CD14-positive monocyte (primary cell): ENCODE data around the gene UNC119B. TPM values are rescaled to one million over a fixed set of nuclear protein-coding genes. Genes with fewer than 3 reads are reported as not detected.

ENCODE experiments used
- DNase-seq, 3 donors: peaks; one replicate each; pipeline ENCODE4 v3.0.0-alpha.2; 2011 to 2022
- H2AFZ ChIP-seq: 2 replicates; pipeline ENCODE4 v1.6.0; 2012; ENCODE audit warnings: mild to moderate bottlenecking, low read depth, low read length, inconsistent platforms; ENCODE audit not compliant: insufficient read depth, poor library complexity, severe bottlenecking
- H3K27ac ChIP-seq, 2 donors: 1 replicate in 1 of 2; 2 replicates in 1 of 2; pipeline ENCODE4 v1.5.1; 2012 to 2013; ENCODE audit warnings: low read length in 2 of 2, control low read depth in 1 of 2, inconsistent platforms in 1 of 2, low read depth in 1 of 2, mild to moderate bottlenecking in 1 of 2
- H3K27me3 ChIP-seq, 2 donors: one replicate each; pipeline versions ENCODE4 v1.6.0 to v1.6.1; 2011 to 2013; ENCODE audit warnings: low read length in 2 of 2; ENCODE audit not compliant: control insufficient read depth in 2 of 2, insufficient read depth in 2 of 2
- H3K36me3 ChIP-seq, 2 donors: replicated peaks in 1 of 2; 1 replicate in 1 of 2; 2 replicates in 1 of 2; pipeline versions ENCODE4 v1.5.1 to v1.6.1; 2012 to 2013; ENCODE audit warnings: low read length in 2 of 2, control low read depth in 1 of 2, inconsistent platforms in 1 of 2, mild to moderate bottlenecking in 1 of 2; ENCODE audit not compliant: insufficient read depth in 2 of 2, control insufficient read depth in 1 of 2
- H3K4me1 ChIP-seq, 2 donors: 1 replicate in 1 of 2; 2 replicates in 1 of 2; pipeline versions ENCODE4 v1.5.1 to v1.6.1; 2012 to 2013; ENCODE audit warnings: low read length in 2 of 2, control low read depth in 1 of 2, inconsistent platforms in 1 of 2, mild to moderate bottlenecking in 1 of 2, moderate library complexity in 1 of 2; ENCODE audit not compliant: insufficient read depth in 2 of 2, control insufficient read depth in 1 of 2
- H3K4me2 ChIP-seq: replicated peaks from 2 replicates; pipeline ENCODE3; 2012; ENCODE audit warnings: low read length, moderate library complexity, mild to moderate bottlenecking; ENCODE audit not compliant: poor library complexity, severe bottlenecking; ENCODE audit errors: extremely low read depth
- H3K4me3 ChIP-seq, 3 experiments: fragments of 200-600 bp in 1 of 3; sonication (generic) in 1 of 3; replicated peaks in 1 of 3; 1 replicate in 2 of 3; 2 replicates in 1 of 3; pipeline ENCODE4 v1.5.1; 2011 to 2013; ENCODE audit warnings: low read length in 3 of 3, mild to moderate bottlenecking in 3 of 3, control low read depth in 2 of 3, low read depth in 2 of 3, inconsistent platforms in 1 of 3, moderate library complexity in 1 of 3
- H3K79me2 ChIP-seq: 2 replicates; pipeline ENCODE4 v1.6.0; 2012; ENCODE audit warnings: mild to moderate bottlenecking, control low read depth, inconsistent platforms, low read length, moderate library complexity; ENCODE audit not compliant: insufficient read depth
- H3K9ac ChIP-seq: 2 replicates; pipeline ENCODE4 v1.6.0; 2017; ENCODE audit warnings: low read length, mild to moderate bottlenecking; ENCODE audit not compliant: insufficient read depth, poor library complexity, severe bottlenecking
- H3K9me3 ChIP-seq, 2 donors: replicated peaks in 1 of 2; 1 replicate in 1 of 2; 2 replicates in 1 of 2; pipeline versions ENCODE4 v1.5.1 to v1.6.1; 2012 to 2013; ENCODE audit warnings: low read length in 2 of 2, control low read depth in 1 of 2; ENCODE audit not compliant: control insufficient read depth in 1 of 2, insufficient read depth in 1 of 2
- H4K20me1 ChIP-seq: 2 replicates; pipeline ENCODE4 v1.6.0; 2012; ENCODE audit warnings: mild to moderate bottlenecking, low read length, control low read depth, moderate library complexity; ENCODE audit not compliant: insufficient read depth
- H3K27ac Mint-ChIP-seq, 7 donors: one replicate each; pipeline ENCODE4 v1.8.0; 2020; ENCODE audit warnings: mild to moderate bottlenecking in 7 of 7, mixed read lengths in 7 of 7, moderate library complexity in 6 of 7, inconsistent platforms in 2 of 7
- H3K27me3 Mint-ChIP-seq, 3 donors: one replicate each; pipeline ENCODE4 v1.8.0; 2021 to 2022; ENCODE audit warnings: low read depth in 3 of 3, mild to moderate bottlenecking in 3 of 3, mixed read lengths in 3 of 3, moderate library complexity in 3 of 3, inconsistent platforms in 1 of 3
- H3K36me3 Mint-ChIP-seq, 2 donors: one replicate each; pipeline ENCODE4 v1.8.0; 2020; ENCODE audit warnings: mixed read lengths in 2 of 2, inconsistent platforms in 1 of 2, mild to moderate bottlenecking in 1 of 2
- H3K4me1 Mint-ChIP-seq: one replicate; pipeline ENCODE4 v1.8.0; 2020; ENCODE audit warnings: mild to moderate bottlenecking, mixed read lengths
- H3K4me3 Mint-ChIP-seq, 2 donors: one replicate each; pipeline ENCODE4 v1.8.0; 2020; ENCODE audit warnings: mild to moderate bottlenecking in 2 of 2, mixed read lengths in 2 of 2, moderate library complexity in 1 of 2
- H3K9me3 Mint-ChIP-seq, 7 donors: one replicate each; pipeline ENCODE4 v1.8.0; 2020 to 2022; ENCODE audit warnings: mixed read lengths in 7 of 7, mild to moderate bottlenecking in 6 of 7, moderate library complexity in 6 of 7, inconsistent platforms in 2 of 7
- WGBS: methylation state at CpG from one replicate; pipeline ENCODE4 v1.1.5; 2013; ENCODE audit warnings: missing lambda C conversion rate; ENCODE audit not compliant: insufficient coverage; 5-methylcytosine and 5-hydroxymethylcytosine counted together
- intact Hi-C, 2 donors: fragments of 100-400 bp; cut with micrococcal nuclease; formaldehyde crosslinking; loops; one replicate each; pipeline versions ENCODE4 v1.15.0 to v1.15.1; 2023
- polyA plus RNA-seq, 3 donors: library from polyadenylated mRNA; depleted of rRNA in 1 of 3; unstranded in 2 of 3; stranded (reverse) in 1 of 3; fragments of 300-500 nt in 2 of 3; fragments of >200 nt in 1 of 3; fragmentation: Illumina TruSeq in 2 of 3; gene quantifications; 1 replicate in 2 of 3; 2 replicates in 1 of 3; pipeline ENCODE4 v1.2.3, GENCODE V29; 2012 to 2021
- TF ChIP-seq, protein P1 (sequence below): fragments of 200-600 bp; IDR thresholded peaks from one replicate; pipeline ENCODE4 v1.8.0; 2022; ENCODE audit warnings: antibody characterized with exemption, mild to moderate bottlenecking

The UNC119B gene
- polyA plus RNA-seq, 3 donors: 1.1 to 9.1 (median 2.1) TPM

DNA sequence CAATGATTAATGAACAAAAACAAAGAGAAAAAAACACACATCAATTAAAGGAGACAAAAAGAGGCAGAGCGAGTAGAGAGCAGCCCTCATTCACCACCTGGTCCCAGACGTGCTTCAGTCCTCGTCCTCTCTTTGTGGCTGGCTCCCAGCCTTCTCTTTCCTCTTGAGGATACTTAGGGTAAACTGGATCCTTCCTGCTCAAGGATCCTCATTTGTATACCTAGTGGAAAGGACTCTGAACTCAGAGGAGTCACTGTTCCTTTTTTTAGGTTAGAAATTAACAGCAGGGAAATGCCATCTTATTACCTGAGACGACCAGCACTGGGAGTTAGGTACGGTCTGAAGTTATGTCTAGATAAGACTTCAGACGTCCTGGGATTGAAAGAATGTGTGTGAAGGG, 13.6 kb upstream of the UNC119B start:
- H3K27ac Mint-ChIP-seq: peak overlapping the region in 3 of 7 donors; percentile 44 to 58 (median 44)
- 100% methylated on average over 3 of the region's 6 CpGs for WGBS
- H3K9me3 Mint-ChIP-seq: no peaks in the 10 kb centered on the region
- H3K4me1 Mint-ChIP-seq: peaks cover 32% of the 10 kb centered on the region
- peaks cover 71 to 83% of the 10 kb centered on the region in 2 donors for H3K36me3 Mint-ChIP-seq
- no peak for DNase-seq
- intact Hi-C loops: no loop called here
- Histone ChIP-seq H4K20me1 (peaks cover 23% of the 10 kb centered on the region), H3K27me3 (no peaks in the 10 kb centered on the region), H2AFZ (no peak overlapping the region), H3K36me3 (peaks cover 57 to 77% of the 10 kb centered on the region in 2 donors), H3K79me2 (peaks cover 52% of the 10 kb centered on the region), H3K27ac (peak overlapping the region in 1 of 2 donors; percentile 86), H3K4me1 (peaks cover 21 to 34% of the 10 kb centered on the region in 2 donors), H3K9ac (no peak overlapping the region), H3K4me3 (no peak overlapping the region), H3K4me2 (no peak overlapping the region), H3K9me3 (no peaks in the 10 kb centered on the region)
- no peak overlapping the region for H3K4me3 Mint-ChIP-seq
- TF ChIP-seq, protein P1, sequence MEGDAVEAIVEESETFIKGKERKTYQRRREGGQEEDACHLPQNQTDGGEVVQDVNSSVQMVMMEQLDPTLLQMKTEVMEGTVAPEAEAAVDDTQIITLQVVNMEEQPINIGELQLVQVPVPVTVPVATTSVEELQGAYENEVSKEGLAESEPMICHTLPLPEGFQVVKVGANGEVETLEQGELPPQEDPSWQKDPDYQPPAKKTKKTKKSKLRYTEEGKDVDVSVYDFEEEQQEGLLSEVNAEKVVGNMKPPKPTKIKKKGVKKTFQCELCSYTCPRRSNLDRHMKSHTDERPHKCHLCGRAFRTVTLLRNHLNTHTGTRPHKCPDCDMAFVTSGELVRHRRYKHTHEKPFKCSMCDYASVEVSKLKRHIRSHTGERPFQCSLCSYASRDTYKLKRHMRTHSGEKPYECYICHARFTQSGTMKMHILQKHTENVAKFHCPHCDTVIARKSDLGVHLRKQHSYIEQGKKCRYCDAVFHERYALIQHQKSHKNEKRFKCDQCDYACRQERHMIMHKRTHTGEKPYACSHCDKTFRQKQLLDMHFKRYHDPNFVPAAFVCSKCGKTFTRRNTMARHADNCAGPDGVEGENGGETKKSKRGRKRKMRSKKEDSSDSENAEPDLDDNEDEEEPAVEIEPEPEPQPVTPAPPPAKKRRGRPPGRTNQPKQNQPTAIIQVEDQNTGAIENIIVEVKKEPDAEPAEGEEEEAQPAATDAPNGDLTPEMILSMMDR: no peak
- H3K27me3 Mint-ChIP-seq: peaks cover 0 to 2% (median 0%) of the 10 kb centered on the region in 3 donors

DNA sequence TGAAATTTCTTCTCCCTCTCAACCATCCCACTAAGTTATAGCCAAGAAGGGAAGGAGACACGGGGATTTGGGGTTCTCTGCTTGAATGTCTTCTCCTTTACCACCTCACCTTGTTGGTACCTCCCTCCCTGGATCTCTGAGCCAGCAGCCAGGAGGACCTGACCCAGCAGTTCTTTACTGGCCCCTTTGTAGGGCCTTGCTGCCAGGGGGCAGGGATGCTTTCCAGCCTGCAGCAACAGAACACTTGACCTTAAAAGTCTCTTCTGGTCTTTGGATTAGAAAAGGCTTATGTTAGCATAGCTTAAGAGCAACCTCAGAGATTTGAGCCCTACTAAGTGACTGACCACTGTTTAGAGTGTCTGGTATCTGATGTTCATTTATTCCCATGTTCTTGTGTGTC, 12.9 kb upstream of the UNC119B start:
- Histone ChIP-seq H3K9me3 (no peaks in the 10 kb centered on the region), H3K27me3 (no peaks in the 10 kb centered on the region), H2AFZ (no peak overlapping the region), H3K4me2 (no peak overlapping the region), H4K20me1 (peaks cover 16% of the 10 kb centered on the region), H3K79me2 (peaks cover 45% of the 10 kb centered on the region), H3K4me1 (peaks cover 21 to 27% of the 10 kb centered on the region in 2 donors), H3K36me3 (peaks cover 61 to 84% of the 10 kb centered on the region in 2 donors), H3K9ac (no peak overlapping the region), H3K27ac (peak overlapping the region in 1 of 2 donors; percentile 86), H3K4me3 (no peak overlapping the region)
- peaks cover 76 to 85% of the 10 kb centered on the region in 2 donors for H3K36me3 Mint-ChIP-seq
- H3K27ac Mint-ChIP-seq: peak overlapping the region in 3 of 7 donors; percentile 6 to 39 (median 18)
- DNase-seq: no peak
- H3K27me3 Mint-ChIP-seq: peaks cover 0 to 2% (median 0%) of the 10 kb centered on the region in 3 donors
- TF ChIP-seq, protein P1: no peak
- no peaks in the 10 kb centered on the region for H3K9me3 Mint-ChIP-seq
- no peak overlapping the region for H3K4me3 Mint-ChIP-seq
- intact Hi-C loops: no loop called here
- no CpG with 5 or more reads among the region's 1 CpG for WGBS
- peaks cover 27% of the 10 kb centered on the region for H3K4me1 Mint-ChIP-seq
